HG03196 (cell line): ENCODE results near the gene FGGY.
"Not testable (repeated sequence)": the region's sequence is repeated elsewhere in the genome, so short reads cannot be mapped to it uniquely, and the experiment has no call there.

Experiments used
- ATAC-seq: cut with Tn5 transposase; IDR thresholded peaks from one replicate; pipeline ENCODE4 v1.9.1; 2021; ENCODE audit not compliant: unreplicated experiment

The FGGY gene

DNA sequence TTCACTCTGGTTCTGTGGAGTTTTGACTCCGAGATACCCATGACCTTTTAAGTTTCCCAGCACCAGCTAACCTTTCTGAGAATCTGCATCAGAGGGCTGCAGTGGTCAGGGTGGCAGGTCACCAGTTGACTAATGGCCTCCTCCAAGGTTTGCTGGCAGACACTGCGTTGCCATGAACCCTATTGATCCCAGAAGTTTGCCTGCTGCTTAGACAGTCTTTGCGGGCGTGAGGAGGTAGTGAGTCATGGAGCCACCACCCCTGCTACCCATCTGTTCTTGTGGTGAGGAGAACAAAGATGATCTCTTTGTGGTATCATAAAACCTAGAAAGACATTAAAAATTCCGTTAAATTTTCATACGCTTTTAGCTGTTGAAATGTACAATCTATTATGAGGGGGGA is 180.4 kb downstream of the FGGY start:
- ATAC-seq: no peak

DNA sequence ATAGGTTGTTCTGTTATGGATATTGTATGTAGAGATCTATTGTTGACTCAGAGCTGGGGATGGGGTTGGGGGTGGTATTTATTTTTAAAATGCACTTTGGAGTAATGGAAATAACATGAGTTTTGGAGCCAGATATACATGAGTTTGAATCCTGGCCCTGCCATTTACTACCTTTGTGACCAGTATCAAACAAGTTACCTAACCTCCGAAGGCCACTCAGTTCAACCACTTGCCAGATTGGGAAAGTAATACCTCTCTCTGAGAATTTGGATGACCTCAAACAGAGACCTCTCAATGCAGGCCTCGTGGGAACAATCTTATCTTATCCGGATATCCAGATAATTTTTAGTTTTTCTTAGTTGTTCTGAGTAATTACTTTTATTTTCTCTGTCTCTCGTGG is 181.0 kb downstream of the FGGY start:
- ATAC-seq: no peak

GRCh38 chr1:59478822-59479221 is 181.9 kb downstream of the FGGY start:
- no peak for ATAC-seq

DNA sequence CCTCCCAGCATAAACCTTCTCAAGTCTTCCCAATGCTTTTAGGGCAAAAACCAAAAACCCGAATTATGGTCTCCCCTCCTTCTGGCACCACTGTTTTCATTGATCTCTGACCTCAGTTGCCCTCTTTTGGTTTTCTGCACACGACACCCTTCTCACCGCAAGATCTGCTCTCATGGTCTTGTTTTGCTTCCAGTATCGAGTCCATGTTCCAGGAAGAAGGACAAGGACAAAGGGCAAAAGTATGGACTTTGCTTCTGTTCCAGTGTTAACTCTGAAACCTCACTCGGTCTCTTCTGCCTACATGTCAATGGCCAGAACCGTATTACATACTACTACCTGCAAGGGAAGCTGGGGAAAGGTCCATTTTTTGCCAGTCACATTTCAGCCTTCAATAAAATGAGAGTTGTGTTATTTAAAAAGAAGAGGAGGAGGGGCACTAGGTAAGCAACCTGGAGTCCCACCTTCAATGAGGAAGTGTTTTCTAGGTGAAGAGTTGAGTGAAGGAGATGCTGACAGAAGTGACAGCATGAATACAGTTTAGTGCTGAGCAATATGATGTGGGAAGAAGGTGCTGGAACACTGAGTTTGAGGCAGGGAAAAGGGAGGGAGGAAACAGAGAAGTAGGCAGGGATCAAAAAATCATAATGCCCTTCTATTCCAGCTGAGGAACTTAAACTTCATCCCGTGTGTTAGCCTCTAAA is 183.4 kb downstream of the FGGY start:
- no peak for ATAC-seq

- ATAC-seq: no peak
Measured at GRCh38 chr1:59481881-59482505, 185.1 kb downstream of the FGGY start.

DNA sequence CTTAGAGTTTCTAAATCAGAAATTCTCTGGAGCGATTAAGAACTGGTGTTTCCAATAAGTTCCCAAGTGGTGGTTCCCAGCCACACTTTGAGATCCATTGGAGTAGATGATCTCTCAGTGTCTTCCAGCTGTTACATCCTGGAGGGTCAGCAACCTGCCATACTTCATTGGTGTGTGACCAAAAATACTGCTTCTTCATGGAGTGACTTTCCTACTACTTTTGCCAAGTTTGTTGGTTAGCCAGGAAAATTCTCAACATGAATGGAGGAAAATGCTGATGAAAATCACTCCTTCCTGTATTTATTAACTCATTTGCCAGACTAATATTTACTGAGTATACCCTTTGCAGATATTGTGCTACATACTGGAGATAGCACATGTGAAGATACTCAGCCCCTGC is 186.1 kb downstream of the FGGY start:
- ATAC-seq: no peak

GRCh38 chr1:59484096-59484495 is 187.2 kb downstream of the FGGY start:
- ATAC-seq: no peak

- ATAC-seq: no peak
Measured at GRCh38 chr1:59485171-59485570, 188.3 kb downstream of the FGGY start.

- no peak for ATAC-seq
Measured at GRCh38 chr1:59485949-59486348, 189.1 kb downstream of the FGGY start.

DNA sequence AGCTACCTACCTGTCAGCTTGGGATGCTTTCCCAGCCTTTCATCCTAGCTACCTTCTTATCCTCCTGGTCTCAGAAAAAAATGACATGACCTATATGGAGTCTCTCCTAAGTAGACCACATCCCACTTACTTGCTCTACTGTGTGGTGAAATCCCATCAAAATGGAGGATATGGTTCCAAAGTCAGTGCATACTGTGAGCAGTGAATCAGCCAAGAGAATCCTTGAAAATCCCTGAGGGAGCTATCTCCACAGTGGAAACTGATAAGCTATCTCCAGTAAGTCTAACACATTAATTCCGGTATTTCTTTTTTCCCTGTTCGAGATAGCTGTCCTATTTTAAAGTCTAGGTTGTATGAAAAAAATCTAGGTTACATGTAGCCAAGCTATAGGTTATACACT is 189.7 kb downstream of the FGGY start:
- ATAC-seq: no peak

- ATAC-seq: no peak
Measured at GRCh38 chr1:59487335-59488031, 190.6 kb downstream of the FGGY start.

- no peak for ATAC-seq
Measured at GRCh38 chr1:59492500-59492899, 195.6 kb downstream of the FGGY start.

DNA sequence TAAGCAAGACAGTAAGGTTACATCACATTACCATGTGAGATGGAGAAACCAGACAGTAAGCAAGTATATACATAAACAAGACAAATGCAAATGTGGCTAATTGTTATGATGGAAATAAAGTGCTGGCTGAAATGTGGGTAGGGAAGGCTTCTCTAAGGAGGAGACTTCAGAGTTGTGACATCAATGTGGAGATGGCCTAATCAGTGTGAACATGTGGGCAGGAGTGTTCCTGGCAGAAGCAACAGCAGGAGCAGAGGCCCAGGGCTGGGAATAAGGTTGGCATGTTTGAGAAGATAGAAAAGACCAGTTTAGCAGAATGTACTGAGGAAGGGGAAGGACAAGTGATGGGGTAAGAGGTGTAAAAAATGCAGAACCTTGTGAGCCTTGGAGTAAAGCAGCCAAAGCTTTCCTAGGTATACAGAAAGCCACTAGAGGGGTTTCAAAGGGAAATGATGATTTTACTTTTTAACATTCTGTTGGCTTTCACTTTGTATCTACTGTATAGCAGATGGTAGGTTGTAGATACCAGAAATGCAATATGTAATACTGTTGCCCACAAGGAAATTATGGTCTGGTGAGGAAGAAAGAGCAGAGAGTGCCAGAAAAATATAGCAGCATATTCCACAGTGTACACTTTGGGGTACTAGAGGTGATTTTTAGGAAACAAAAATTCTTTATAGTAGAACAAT is 197.4 kb downstream of the FGGY start:
- no peak for ATAC-seq

DNA sequence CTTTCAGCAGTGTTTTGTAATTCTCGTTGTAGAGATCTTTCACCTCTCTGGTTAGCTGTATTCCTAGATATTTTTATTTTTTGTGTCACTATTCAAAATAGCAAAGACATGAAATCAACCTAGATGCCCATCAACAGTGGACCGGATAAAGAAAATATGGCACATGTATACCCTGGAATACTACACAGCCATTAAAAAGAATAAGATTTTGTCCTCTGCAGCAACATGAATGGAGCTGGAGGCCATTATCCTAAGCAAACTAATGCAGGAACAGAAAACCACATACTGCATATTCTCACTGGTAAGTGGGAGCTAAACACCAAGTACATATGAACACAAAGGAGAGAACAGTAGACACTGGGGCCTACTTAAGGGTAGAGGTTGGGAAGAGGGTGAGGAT is 199.3 kb downstream of the FGGY start:
- ATAC-seq: not testable (repeated sequence)

- no peak for ATAC-seq
Measured at GRCh38 chr1:59497616-59498015, 200.7 kb downstream of the FGGY start.

DNA sequence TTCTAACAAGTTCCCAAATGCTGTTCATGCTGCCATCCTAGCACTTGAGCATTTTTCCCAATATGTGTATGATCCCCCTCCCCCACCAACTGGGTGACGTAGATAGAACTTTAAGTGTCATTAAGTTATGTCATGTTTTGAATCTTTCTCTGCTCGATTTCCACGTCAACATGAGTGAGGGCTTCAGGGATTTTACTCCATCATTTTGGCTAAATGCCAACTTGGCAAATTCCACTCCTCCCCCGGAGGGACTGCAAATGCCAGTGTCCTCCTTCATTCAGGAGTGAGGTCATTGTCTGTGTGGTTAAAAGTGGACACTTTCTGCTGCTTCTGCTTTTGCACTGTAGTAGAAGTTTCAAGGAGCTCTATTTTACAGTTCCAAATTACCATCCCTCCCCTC is 201.7 kb downstream of the FGGY start:
- ATAC-seq: no peak

DNA sequence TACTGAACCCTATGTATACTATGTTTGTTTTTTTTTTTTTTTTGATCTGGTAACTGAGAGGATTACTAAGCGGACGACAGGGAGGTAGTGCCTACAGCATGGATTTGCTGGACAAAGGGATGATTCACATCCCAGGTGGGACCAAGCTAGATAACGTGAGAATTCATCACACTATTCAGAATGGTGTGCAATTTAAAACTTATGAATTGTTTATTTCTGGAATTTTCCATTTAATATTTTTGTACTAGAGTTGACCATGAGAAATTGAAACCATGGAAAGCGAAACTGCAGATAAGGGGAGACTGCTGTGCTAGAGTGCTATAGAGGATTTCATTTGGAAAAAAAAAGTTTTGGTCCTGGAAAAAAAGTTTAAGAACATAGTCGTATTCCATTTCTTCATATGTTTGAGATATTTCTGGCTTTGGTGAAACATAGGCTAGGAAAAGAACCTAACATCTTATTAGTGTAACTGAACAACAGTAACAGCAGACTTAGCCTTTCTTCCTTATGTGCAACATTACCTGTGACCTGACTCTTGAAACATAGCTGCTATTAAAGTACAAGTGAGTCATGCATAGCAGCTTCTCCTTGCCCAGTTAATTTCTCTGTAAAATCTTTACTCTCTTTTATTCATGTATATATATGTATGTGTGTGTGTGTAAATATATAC is 202.5 kb downstream of the FGGY start:
- ATAC-seq: no peak

DNA sequence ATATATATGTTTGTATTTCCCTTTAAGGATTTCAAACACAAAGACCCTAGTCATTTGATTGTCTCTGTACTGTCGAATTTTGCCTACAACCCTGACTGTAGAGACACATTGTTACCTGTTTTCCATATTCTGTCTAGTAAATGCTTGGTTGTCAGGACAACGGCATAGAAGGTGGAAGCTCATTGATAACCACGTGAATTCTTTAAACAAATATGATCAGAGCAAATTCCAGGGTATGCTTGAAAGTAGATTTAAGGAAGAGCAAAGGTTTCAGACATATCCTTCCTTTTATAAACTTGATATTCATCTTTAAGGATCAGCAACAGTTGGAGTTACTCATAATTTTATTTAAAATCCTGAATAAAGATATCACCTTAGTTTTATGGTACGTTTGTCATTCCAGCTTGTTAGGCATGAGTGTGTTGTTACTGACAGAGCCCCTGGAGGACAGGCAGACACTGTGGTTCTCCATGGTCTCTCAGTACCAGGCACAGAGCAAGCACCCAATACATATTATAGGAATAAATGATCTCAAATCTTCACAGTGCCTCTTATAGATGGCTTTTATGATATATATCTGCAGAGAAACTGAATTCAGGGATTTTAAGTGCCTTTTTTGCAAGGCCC is 203.2 kb downstream of the FGGY start:
- no peak for ATAC-seq

- no peak for ATAC-seq
Measured at GRCh38 chr1:59500950-59501742, 204.3 kb downstream of the FGGY start.
